DND-41 (cell line): ENCODE results near the gene FCN3.

Source experiments
- ATAC-seq: fragments of 200-7000 bp; cut with Tn5 transposase; 3 replicates; pipeline ENCODE4 v1.9.1; 2021; ENCODE audit warnings: low read depth; ENCODE audit not compliant: insufficient read depth
- DNase-seq: peaks from one replicate; pipeline ENCODE4 v3.0.0-alpha.2; 2020
- H2AFZ ChIP-seq: 2 replicates; pipeline ENCODE4 v1.6.0; 2012; ENCODE audit warnings: low read depth, low read length
- H3K27ac ChIP-seq: 2 replicates; pipeline ENCODE4 v1.5.1; 2012; ENCODE audit warnings: low read length, inconsistent platforms
- H3K27me3 ChIP-seq: fragments of 200-600 bp; sonication (generic); 2 replicates; pipeline ENCODE4 v1.6.0; 2012; ENCODE audit warnings: low read length, mild to moderate bottlenecking, inconsistent platforms; ENCODE audit not compliant: insufficient read depth, poor library complexity
- H3K36me3 ChIP-seq: 2 replicates; pipeline ENCODE4 v1.5.1; 2012; ENCODE audit warnings: low read length, inconsistent platforms; ENCODE audit not compliant: insufficient read depth
- H3K4me1 ChIP-seq: 2 replicates; pipeline ENCODE4 v1.5.1; 2012; ENCODE audit warnings: mild to moderate bottlenecking, low read length; ENCODE audit not compliant: insufficient read depth
- H3K4me2 ChIP-seq: 2 replicates; pipeline ENCODE4 v1.6.0; 2012; ENCODE audit warnings: mild to moderate bottlenecking, moderate library complexity, low read length, inconsistent platforms; ENCODE audit not compliant: insufficient read depth
- H3K4me3 ChIP-seq, 2 experiments: fragments of 200-600 bp in 1 of 2; shearing (Covaris generic) in 1 of 2; 2 replicates each; pipeline ENCODE4 v1.5.1; 2012 to 2016; ENCODE audit warnings: inconsistent platforms in 2 of 2, low read length in 2 of 2, mild to moderate bottlenecking in 2 of 2, low read depth in 1 of 2, moderate library complexity in 1 of 2
- H3K79me2 ChIP-seq: 2 replicates; pipeline ENCODE4 v1.6.0; 2012; ENCODE audit warnings: low read length, inconsistent platforms; ENCODE audit not compliant: insufficient read depth
- H3K9ac ChIP-seq: 2 replicates; pipeline ENCODE4 v1.6.0; 2012; ENCODE audit warnings: low read depth, mild to moderate bottlenecking, inconsistent platforms, low read length, moderate library complexity
- H3K9me3 ChIP-seq: 2 replicates; pipeline ENCODE4 v1.5.1; 2012; ENCODE audit warnings: low read length, moderate library complexity, mild to moderate bottlenecking, inconsistent platforms; ENCODE audit not compliant: insufficient read depth, severe bottlenecking
- H4K20me1 ChIP-seq: 2 replicates; pipeline ENCODE4 v1.6.0; 2012; ENCODE audit warnings: low read length; ENCODE audit not compliant: insufficient read depth
- CTCF ChIP-seq: IDR thresholded peaks from 2 replicates; pipeline ENCODE4 v1.5.1; 2012; ENCODE audit warnings: borderline replicate concordance, low read length, moderate library complexity, mild to moderate bottlenecking; ENCODE audit not compliant: poor library complexity, severe bottlenecking; ENCODE audit errors: extremely low read depth
- EZH2 ChIP-seq: IDR thresholded peaks from 3 replicates; pipeline ENCODE4 v1.6.1; 2012; ENCODE audit warnings: borderline replicate concordance, low read depth, mild to moderate bottlenecking, moderate library complexity, low read length, inconsistent platforms; ENCODE audit not compliant: severe bottlenecking

FCN3 gene

GRCh38 chr1:27417713-27418112 lies 43.1 kb upstream of the FCN3 start:
- no peaks in the 10 kb centered on the region for H3K27me3 ChIP-seq
- no peaks in the 10 kb centered on the region for H3K4me1 ChIP-seq
- H3K36me3 ChIP-seq = peaks cover 67% of the 10 kb centered on the region
- peaks cover 3% of the 10 kb centered on the region for H4K20me1 ChIP-seq
- DNase-seq (no peak), ATAC-seq (no peak)
- H3K9me3 ChIP-seq = no peaks in the 10 kb centered on the region
- no peak overlapping the region for H3K4me2 ChIP-seq
- H3K27ac ChIP-seq = no peak overlapping the region
- no peak for TF ChIP-seq CTCF
- no peak for TF ChIP-seq EZH2
- H3K4me3 ChIP-seq = no peak overlapping the region
- no peak overlapping the region for H3K9ac ChIP-seq
- H2AFZ ChIP-seq = no peak overlapping the region
- H3K79me2 ChIP-seq = peaks cover 11% of the 10 kb centered on the region

- H3K4me2 ChIP-seq = no peak overlapping the region
Measured at GRCh38 chr1:27416387-27417111, 41.9 kb upstream of the FCN3 start.

GRCh38 chr1:27414091-27414490 lies 39.5 kb upstream of the FCN3 start:
- Histone ChIP-seq H3K4me2 (no peak overlapping the region), H3K9ac (no peak overlapping the region), H3K79me2 (no peaks in the 10 kb centered on the region), H3K9me3 (no peaks in the 10 kb centered on the region), H3K4me3 (no peak overlapping the region), H3K36me3 (peaks cover 95% of the 10 kb centered on the region), H3K27me3 (no peaks in the 10 kb centered on the region), H4K20me1 (no peaks in the 10 kb centered on the region), H2AFZ (no peak overlapping the region), H3K4me1 (no peaks in the 10 kb centered on the region), H3K27ac (no peak overlapping the region)
- DNase-seq (no peak), ATAC-seq (no peak)
- no peak for TF ChIP-seq EZH2
- TF ChIP-seq CTCF = no peak

More at GRCh38 chr1:27416387-27417111, 41.9 kb upstream of the FCN3 start:
- Histone ChIP-seq H3K4me1 (no peaks in the 10 kb centered on the region), H3K36me3 (peaks cover 77% of the 10 kb centered on the region), H3K27ac (no peak overlapping the region), H3K79me2 (peaks cover 5% of the 10 kb centered on the region), H3K9me3 (no peaks in the 10 kb centered on the region), H3K4me3 (no peak overlapping the region), H2AFZ (no peak overlapping the region), H4K20me1 (peaks cover 3% of the 10 kb centered on the region), H3K27me3 (no peaks in the 10 kb centered on the region), H3K9ac (no peak overlapping the region)
- DNase-seq = peak; percentile 53
- ATAC-seq = peak; percentile 72; the same call in 2 of the 3 replicates
- TF ChIP-seq CTCF (peak; percentile 76), EZH2 (no peak)
